K562 (cell line): ENCODE measurements around the gene CFDP1. TPM values are rescaled to one million over a fixed set of nuclear protein-coding genes. Genes with fewer than 3 reads are reported as not detected.

ENCODE experiments used
- ATAC-seq: fragments of 200-7000 bp; cut with Tn5 transposase; 3 replicates; pipeline ENCODE4 v1.9.1; 2020; ENCODE audit warnings: moderate library complexity
- BruUV-seq: library from RNA; stranded (reverse); fragments of 400-500 nt; replicated peaks from 2 replicates; lab custom pipeline; 2021; lab: Mats Ljungman, UMichigan
- CTCF ChIA-PET: fragments of 300-600 bp; formaldehyde crosslinking; extraction: SDS; loops from one replicate; lab custom pipeline; 2021; ENCODE audit warnings: low intra/inter-chr PET ratio; lab: Yijun Ruan, JAX
- POLR2A ChIA-PET: fragments of 300-600, 350-650 bp; sonication (Branson Sonifier 250); formaldehyde crosslinking; extraction: SDS; loops from one replicate; lab custom pipeline; 2021; ENCODE audit warnings: antibody characterized with exemption, inconsistent platforms; lab: Yijun Ruan, JAX
- DNase-seq, 4 experiments: peaks; one replicate each; pipeline versions ENCODE4 v3.0.0 to v3.0.0-alpha.2; 2011 to 2018; ENCODE audit warnings: low spot score in 3 of 4, mixed read lengths in 3 of 4; ENCODE audit errors: extremely low read depth in 1 of 4
- FAIRE-seq: peaks from 2 replicates; lab custom pipeline; 2011; peaks lifted over from hg19 to GRCh38; lab: Jason Lieb, UNC
- H2AFZ ChIP-seq: 2 replicates; pipeline ENCODE4 v1.6.0; 2011; ENCODE audit warnings: low read depth, low read length, control low read depth, inconsistent platforms
- H3K27ac ChIP-seq: fragments of 200-600 bp; 3 replicates; pipeline ENCODE4 v1.8.0; 2011; ENCODE audit warnings: low read depth, mild to moderate bottlenecking, control low read depth, inconsistent platforms, low read length, moderate library complexity, mixed read lengths; ENCODE audit errors: extremely low read depth
- H3K27me3 ChIP-seq, 2 experiments: fragments of 300-600 bp in 1 of 2; 2 replicates in 1 of 2; 3 replicates in 1 of 2; pipeline versions ENCODE4 v1.6.0 to v1.8.0; 2011; ENCODE audit warnings: inconsistent platforms in 2 of 2, low read length in 2 of 2, mild to moderate bottlenecking in 1 of 2, mixed read lengths in 1 of 2, moderate library complexity in 1 of 2; ENCODE audit not compliant: control insufficient read depth in 2 of 2, insufficient read depth in 2 of 2
- H3K36me3 ChIP-seq: fragments of 300-600 bp; 3 replicates; pipeline ENCODE4 v1.8.0; 2011; ENCODE audit warnings: mild to moderate bottlenecking, low read length, inconsistent platforms; ENCODE audit not compliant: control insufficient read depth, insufficient read depth
- H3K4me1 ChIP-seq, 2 experiments: fragments of 200-600 bp in 1 of 2; replicated peaks in 1 of 2; 2 replicates in 1 of 2; 3 replicates in 1 of 2; pipeline versions ENCODE4 v1.5.1 to v1.8.0; 2011; ENCODE audit warnings: inconsistent platforms in 2 of 2, low read length in 2 of 2, mild to moderate bottlenecking in 1 of 2, mixed read lengths in 1 of 2, moderate library complexity in 1 of 2; ENCODE audit not compliant: control insufficient read depth in 2 of 2, insufficient read depth in 2 of 2
- H3K4me2 ChIP-seq: 2 replicates; pipeline ENCODE4 v1.6.1; 2011; ENCODE audit warnings: low read length, control low read depth, inconsistent platforms, mixed read lengths; ENCODE audit not compliant: insufficient read depth
- H3K4me3 ChIP-seq: fragments of 200-600 bp; sonication (generic), shearing (Covaris generic); 2 replicates; pipeline ENCODE4 v1.5.1; 2016; ENCODE audit warnings: control low read depth, inconsistent platforms
- H3K79me2 ChIP-seq: fragments of 200-600 bp; 3 replicates; pipeline ENCODE4 v1.8.0; 2011; ENCODE audit warnings: low read length, inconsistent platforms; ENCODE audit not compliant: control insufficient read depth, insufficient read depth
- H3K9ac ChIP-seq, 2 experiments: 2 replicates each; pipeline versions ENCODE4 v1.6.0 to v1.6.1; 2011; ENCODE audit warnings: low read depth in 2 of 2, low read length in 2 of 2, control low read depth in 1 of 2, inconsistent platforms in 1 of 2, mild to moderate bottlenecking in 1 of 2, mixed read lengths in 1 of 2; ENCODE audit not compliant: insufficient read depth in 1 of 2
- H3K9me1 ChIP-seq: one replicate; pipeline ENCODE4 v1.6.0; 2011; ENCODE audit warnings: inconsistent platforms, mild to moderate bottlenecking, low read length, moderate library complexity; ENCODE audit not compliant: control insufficient read depth, insufficient read depth
- H3K9me3 ChIP-seq: replicated peaks from 2 replicates; pipeline ENCODE4 v1.5.1; 2011; ENCODE audit warnings: low read depth, low read length, inconsistent platforms; ENCODE audit not compliant: control insufficient read depth, insufficient read depth
- H4K20me1 ChIP-seq: replicated peaks from 2 replicates; pipeline ENCODE4 v1.6.1; 2011; ENCODE audit warnings: low read length, inconsistent platforms, mixed read lengths; ENCODE audit not compliant: control insufficient read depth, insufficient read depth
- BHLHE40 ChIP-seq: IDR thresholded peaks from 2 replicates; pipeline ENCODE4 v1.6.1; 2011; ENCODE audit warnings: low read length, improper control_type of control experiment
- CHD4 ChIP-seq: fragments of 200-600 bp; sonication (generic); IDR thresholded peaks from 3 replicates; pipeline ENCODE4 v1.6.1; 2012; ENCODE audit warnings: low read depth, mild to moderate bottlenecking, mixed read lengths, low read length, inconsistent platforms; ENCODE audit not compliant: insufficient read depth, insufficient replicate concordance, poor library complexity, severe bottlenecking
- E2F4 ChIP-seq: sonication (generic); formaldehyde crosslinking; IDR thresholded peaks from 2 replicates; pipeline ENCODE4 v1.8.0; 2022; ENCODE audit warnings: mild to moderate bottlenecking, low read depth, missing genetic modification reagents
- EZH2 ChIP-seq: IDR thresholded peaks from 2 replicates; pipeline ENCODE4 v1.6.1; 2012; ENCODE audit warnings: low read depth, mild to moderate bottlenecking, inconsistent platforms, low read length, borderline replicate concordance
- HEY1 ChIP-seq: fragments of 250-450 bp; sonication (Bioruptor Pico); IDR thresholded peaks from 2 replicates; pipeline ENCODE4 v1.5.0; 2020; ENCODE audit warnings: mild to moderate bottlenecking, moderate library complexity, borderline replicate concordance
- PREB ChIP-seq: sonication (generic); formaldehyde crosslinking; IDR thresholded peaks from 2 replicates; pipeline ENCODE4 v1.8.1; 2023; ENCODE audit warnings: mild to moderate bottlenecking, missing genetic modification reagents
- ZNF347 ChIP-seq: fragments of 450-650 bp; formaldehyde crosslinking; IDR thresholded peaks from 2 replicates; pipeline ENCODE4 v1.4.0; 2020; ENCODE audit warnings: low read depth, mild to moderate bottlenecking, moderate library complexity
- in situ Hi-C: fragments of 300-500 bp; cut with MboI; formaldehyde crosslinking; loops from 4 replicates; pipeline ENCODE4 v1.15.0; 2018; ENCODE audit warnings: inconsistent platforms, mixed read lengths
- intact Hi-C: fragments of 100-400 bp; cut with micrococcal nuclease; formaldehyde crosslinking; loops from 2 replicates; pipeline ENCODE4 v1.14.2; 2022
- polyA plus RNA-seq, 8 experiments: library from polyadenylated mRNA; depleted of rRNA in 4 of 8; stranded (reverse) in 5 of 8; unstranded in 3 of 8; fragments of >200 nt; fragmentation: Nextera tagmentation in 2 of 8; fragmentation: Illumina TruSeq in 1 of 8; extraction: Ambion mirVana in 2 of 8; extraction: Trizol in 1 of 8; gene quantifications; 2 replicates each; pipeline versions ENCODE4 v1.2.1 to v1.2.3, GENCODE V29; 2011 to 2014; ENCODE audit warnings: inconsistent platforms in 1 of 8, missing spikeins in 1 of 8
- total RNA-seq, 7 experiments: library from RNA; depleted of rRNA in 6 of 7; stranded (reverse); fragments of >200 nt in 6 of 7; fragmentation: Illumina TruSeq in 2 of 7; extraction: Trizol in 2 of 7; gene quantifications; 2 replicates each; pipeline versions ENCODE4 v1.2.1 to v1.2.3, GENCODE V29; 2011 to 2021; ENCODE audit warnings: low replicate concordance in 1 of 7

CFDP1 gene
- total and polyA plus RNA-seq, 9 of the 15 experiments (the other 6 are each of a cell fraction or from before 2014, with no cell fraction given): 31.5 to 78.4 (median 61.7) TPM

DNA sequence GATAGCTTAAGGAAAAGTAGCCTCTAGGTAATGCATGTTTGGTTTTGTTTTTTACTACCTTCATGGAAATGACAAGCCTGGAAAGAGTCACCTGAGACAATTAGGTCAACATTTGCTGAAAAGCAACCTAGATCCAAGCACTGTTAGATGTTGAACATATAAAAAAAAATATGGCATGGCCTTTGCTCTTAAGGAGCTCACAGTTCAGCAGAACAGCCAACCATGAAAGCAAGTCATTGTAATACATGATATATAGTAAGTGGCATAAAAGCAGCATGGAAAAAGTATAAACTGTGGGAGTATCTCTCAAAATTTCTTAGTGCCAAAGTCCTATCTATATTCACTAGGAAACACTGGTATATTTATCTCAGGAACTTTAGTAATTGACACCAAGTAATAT, 31.6 kb downstream of the CFDP1 start:
- H4K20me1 ChIP-seq: no peaks in the 10 kb centered on the region
- FAIRE-seq (no peak), ATAC-seq (no peak), DNase-seq (no peak)
- H3K4me2 ChIP-seq: no peak overlapping the region
- in situ Hi-C loops: no loop called here
- no TSS peak for BruUV-seq
- no peaks in the 10 kb centered on the region for H3K9me1 ChIP-seq
- intact Hi-C loops: loop anchor here (5.0 kb wide), 1 partner anchor 169 kb away; no protein-coding TSS in a partner anchor
- TF ChIP-seq PREB (CRISPR knock-in tag) (no peak), EZH2 (no peak), HEY1 (CRISPR knock-in tag) (no peak), ZNF347 (CRISPR knock-in tag) (no peak), E2F4 (CRISPR knock-in tag) (no peak), BHLHE40 (no peak), CHD4 (no peak)
- H3K9ac ChIP-seq: no peak overlapping the region
- POLR2A ChIA-PET: no interaction called here
- H2AFZ ChIP-seq: no peak overlapping the region
- H3K4me1 ChIP-seq: no peaks in the 10 kb centered on the region; a peak in 1 of 5 replicates
- no peaks in the 10 kb centered on the region for H3K79me2 ChIP-seq
- CTCF ChIA-PET: interaction anchor here (0.6 to 2.0 kb wide), 3 partner anchors 16 to 1200 kb away, joined by 3 to 10 read pairs (median 3); no protein-coding TSS in a partner anchor
- no peaks in the 10 kb centered on the region for H3K27me3 ChIP-seq
- peaks cover 14% of the 10 kb centered on the region; the same call in 1 of the 3 replicates for H3K36me3 ChIP-seq
- H3K9me3 ChIP-seq: no peaks in the 10 kb centered on the region
- H3K4me3 ChIP-seq: no peak overlapping the region
- H3K27ac ChIP-seq: no peak overlapping the region
